ENCODE measurements around the gene ERVK3-1. TPM values are rescaled to one million over a fixed set of nuclear protein-coding genes. Genes with fewer than 3 reads are reported as not detected.

The ERVK3-1 gene
- total RNA-seq, 4 donors from 2014 or later: 32.9 to 53.0 (median 38.0) TPM

DNA sequence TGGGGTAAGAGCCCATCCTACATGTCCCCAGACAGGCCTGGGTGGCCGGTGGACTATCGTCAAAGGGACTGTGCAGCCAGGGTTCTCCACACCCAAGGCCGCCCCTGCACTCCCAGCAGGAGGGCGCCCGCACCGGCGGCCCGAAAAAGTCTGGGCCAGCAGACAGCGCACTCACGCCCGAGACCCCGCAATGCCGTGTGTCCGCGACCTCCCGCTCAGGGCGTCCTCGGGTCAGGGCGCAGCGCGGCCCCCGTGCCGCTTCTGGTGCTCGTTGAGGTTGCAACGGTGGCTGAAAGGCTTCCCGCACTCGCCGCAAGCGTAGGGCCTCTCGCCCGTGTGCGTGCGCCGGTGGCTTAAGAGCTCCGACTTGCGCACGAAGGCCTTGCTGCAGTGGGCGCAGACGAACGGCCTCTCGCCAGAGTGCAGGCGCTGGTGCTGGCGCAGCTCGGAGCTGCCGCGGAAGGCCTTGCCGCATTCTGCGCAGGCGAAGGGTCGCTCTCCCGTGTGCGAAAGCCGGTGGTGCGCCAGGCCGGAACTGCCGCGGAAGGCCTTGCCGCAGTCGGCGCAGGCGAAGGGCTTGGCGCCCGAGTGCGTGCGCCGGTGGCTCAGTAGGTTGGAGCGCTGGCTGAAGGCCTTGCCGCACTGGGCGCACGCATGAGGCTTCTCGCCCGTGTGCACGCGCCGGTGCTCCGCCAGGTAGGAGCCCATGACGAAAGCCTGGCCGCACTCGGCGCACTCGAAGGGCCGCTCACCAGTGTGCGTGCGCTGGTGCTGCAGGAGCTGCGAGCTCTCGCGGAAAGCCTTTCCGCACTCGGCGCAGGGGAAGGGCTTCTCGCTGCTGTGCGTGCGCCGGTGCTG, 51.0 kb downstream of the ERVK3-1 start:
- Histone ChIP-seq H3K9me3 (no peaks in the 10 kb centered on the region), H3K4me3 (peak overlapping the region; percentile 29 to 43 (median 38)), H3K27ac (replicated peaks in 1 of 4) (no peak overlapping the region), H3K27me3 (peaks cover 0 to 67% (median 28%) of the 10 kb centered on the region in 4 donors), H3K36me3 (peaks cover 0 to 3% (median 0%) of the 10 kb centered on the region in 4 donors), H3K4me1 (peaks cover 14 to 27% (median 19%) of the 10 kb centered on the region in 4 donors)
- WGBS: 54% methylated on average over 7 of the region's 94 CpGs
- TF ChIP-seq POLR2AphosphoS5 (IDR thresholded peaks at IDR 0.05): peak in 1 of 2 donors; percentile 10
- TF ChIP-seq POLR2A (IDR thresholded peaks at IDR 0.05; ENCODE audit: low read depth): no peak
- no peak for DNase-seq (ENCODE audit: extremely low spot score)
- intact Hi-C loops (cut with DNase I): no loop called here

DNA sequence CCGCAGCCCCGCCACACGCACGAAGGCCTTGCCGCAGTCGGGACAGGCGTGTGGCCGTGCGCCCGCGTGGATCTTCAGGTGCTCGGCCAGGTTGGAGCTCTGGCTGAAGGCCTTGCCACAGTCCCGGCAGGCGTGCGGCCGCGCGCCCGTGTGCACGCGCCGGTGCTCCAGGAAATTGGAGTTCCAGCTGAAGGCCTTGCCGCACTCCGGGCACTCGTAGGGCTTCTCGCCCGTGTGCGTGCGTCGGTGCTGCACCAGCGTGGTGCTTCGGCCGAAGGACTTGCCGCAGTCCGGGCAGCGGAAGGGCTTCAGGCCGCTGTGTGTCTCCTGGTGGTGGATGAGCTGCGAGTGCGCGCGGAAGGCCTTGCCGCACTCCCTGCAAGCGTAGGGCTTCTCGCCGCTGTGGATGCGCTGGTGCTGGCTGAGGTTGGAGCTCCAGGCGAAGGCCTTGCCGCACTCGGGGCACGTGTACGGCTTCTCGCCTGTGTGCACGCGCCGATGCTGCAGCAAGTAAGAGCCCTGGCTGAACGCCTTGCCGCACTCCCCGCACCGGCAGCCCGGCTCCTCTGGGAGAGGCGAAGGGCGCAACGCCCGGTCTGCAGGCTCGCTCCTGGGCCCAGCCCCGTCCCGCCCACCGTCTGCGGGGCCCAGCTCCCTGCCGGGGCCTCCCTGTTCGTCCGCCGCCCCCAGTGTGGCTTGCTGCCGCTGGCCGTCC, 51.7 kb downstream of the ERVK3-1 start:
- H3K27ac ChIP-seq (replicated peaks in 1 of 4): no peak overlapping the region
- H3K4me3 ChIP-seq: peak overlapping the region; percentile 29 to 43 (median 38)
- no peak for TF ChIP-seq EP300 (IDR thresholded peaks at IDR 0.05)
- no peak for TF ChIP-seq POLR2AphosphoS5 (IDR thresholded peaks at IDR 0.05)
- TF ChIP-seq POLR2A (IDR thresholded peaks at IDR 0.05; ENCODE audit: low read depth): no peak
- TF ChIP-seq, protein P1, sequence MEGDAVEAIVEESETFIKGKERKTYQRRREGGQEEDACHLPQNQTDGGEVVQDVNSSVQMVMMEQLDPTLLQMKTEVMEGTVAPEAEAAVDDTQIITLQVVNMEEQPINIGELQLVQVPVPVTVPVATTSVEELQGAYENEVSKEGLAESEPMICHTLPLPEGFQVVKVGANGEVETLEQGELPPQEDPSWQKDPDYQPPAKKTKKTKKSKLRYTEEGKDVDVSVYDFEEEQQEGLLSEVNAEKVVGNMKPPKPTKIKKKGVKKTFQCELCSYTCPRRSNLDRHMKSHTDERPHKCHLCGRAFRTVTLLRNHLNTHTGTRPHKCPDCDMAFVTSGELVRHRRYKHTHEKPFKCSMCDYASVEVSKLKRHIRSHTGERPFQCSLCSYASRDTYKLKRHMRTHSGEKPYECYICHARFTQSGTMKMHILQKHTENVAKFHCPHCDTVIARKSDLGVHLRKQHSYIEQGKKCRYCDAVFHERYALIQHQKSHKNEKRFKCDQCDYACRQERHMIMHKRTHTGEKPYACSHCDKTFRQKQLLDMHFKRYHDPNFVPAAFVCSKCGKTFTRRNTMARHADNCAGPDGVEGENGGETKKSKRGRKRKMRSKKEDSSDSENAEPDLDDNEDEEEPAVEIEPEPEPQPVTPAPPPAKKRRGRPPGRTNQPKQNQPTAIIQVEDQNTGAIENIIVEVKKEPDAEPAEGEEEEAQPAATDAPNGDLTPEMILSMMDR (IDR thresholded peaks at IDR 0.05): no peak
- 45% methylated on average over 36 of the region's 75 CpGs for WGBS
- H3K36me3 ChIP-seq: peaks cover 0 to 3% (median 0%) of the 10 kb centered on the region in 4 donors
- peaks cover 0 to 60% (median 26%) of the 10 kb centered on the region in 4 donors for H3K27me3 ChIP-seq
- intact Hi-C loops (cut with DNase I): no loop called here
- no peaks in the 10 kb centered on the region for H3K9me3 ChIP-seq
- peaks cover 22 to 35% (median 26%) of the 10 kb centered on the region in 4 donors for H3K4me1 ChIP-seq
- no peak for DNase-seq (ENCODE audit: extremely low spot score)

DNA sequence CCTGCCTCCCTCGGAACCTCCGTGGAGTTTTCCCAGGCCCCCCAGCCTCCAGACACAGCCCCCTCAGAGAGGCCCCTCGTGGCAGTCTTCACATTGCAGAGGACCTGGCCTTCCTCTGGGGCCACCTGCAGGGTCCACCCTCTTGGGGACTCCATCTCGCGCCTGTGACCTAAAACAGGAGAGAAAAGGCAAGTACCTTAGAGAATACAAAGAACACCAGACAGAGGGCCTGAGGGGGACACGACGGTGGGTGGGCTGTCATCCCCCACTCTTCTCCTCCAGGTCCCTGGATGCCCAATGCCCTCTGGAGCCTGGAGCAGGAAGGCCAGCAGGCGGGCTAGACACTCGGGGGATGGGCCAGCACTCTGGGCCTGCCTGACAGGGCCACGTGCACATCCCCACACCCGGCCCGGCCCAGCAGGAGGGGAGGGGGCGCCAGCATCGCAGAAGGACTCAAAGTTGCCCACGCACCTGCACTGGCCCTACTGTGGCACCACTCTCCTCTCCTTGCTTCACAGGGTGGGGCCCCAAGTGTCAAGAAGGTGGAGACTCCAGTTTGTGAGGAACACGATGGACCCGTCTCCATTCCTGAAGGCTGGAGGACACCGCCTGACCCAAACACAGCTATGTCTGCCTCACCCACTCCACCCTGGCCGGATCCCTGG, 52.4 kb downstream of the ERVK3-1 start:
- TF ChIP-seq, protein P1 (IDR thresholded peaks at IDR 0.05): no peak
- no peak for TF ChIP-seq EP300 (IDR thresholded peaks at IDR 0.05)
- TF ChIP-seq POLR2A (IDR thresholded peaks at IDR 0.05; ENCODE audit: low read depth): no peak
- no peak for TF ChIP-seq POLR2AphosphoS5 (IDR thresholded peaks at IDR 0.05)
- 78% methylated on average over 7 of the region's 19 CpGs for WGBS
- Histone ChIP-seq H3K9me3 (no peaks in the 10 kb centered on the region), H3K4me3 (no peak overlapping the region), H3K36me3 (peaks cover 0 to 3% (median 0%) of the 10 kb centered on the region in 4 donors), H3K27ac (replicated peaks in 1 of 4) (no peak overlapping the region), H3K4me1 (peaks cover 23 to 35% (median 28%) of the 10 kb centered on the region in 4 donors), H3K27me3 (peaks cover 0 to 53% (median 22%) of the 10 kb centered on the region in 4 donors)
- no peak for DNase-seq (ENCODE audit: extremely low spot score)
- intact Hi-C loops (cut with DNase I): no loop called here

DNA sequence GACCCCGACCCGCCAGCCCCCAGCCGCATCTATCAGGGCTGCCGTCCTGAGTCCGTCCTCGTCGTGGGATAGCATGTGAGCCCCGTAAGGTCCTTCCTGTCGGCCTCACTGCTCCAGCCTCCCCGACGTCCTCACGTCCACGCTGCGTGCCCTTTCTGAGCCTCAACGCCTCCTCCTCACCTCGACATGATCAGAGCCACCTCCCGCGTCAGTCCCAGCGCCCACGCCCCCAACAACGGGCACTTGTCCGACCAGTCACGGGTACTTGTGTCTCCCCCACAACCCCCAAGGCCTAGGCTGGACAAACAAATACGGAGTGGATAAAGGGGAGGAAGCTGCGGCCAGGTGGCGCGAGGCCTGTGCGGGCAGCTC, 56.7 kb downstream of the ERVK3-1 start:
- intact Hi-C loops (cut with DNase I): no loop called here
- WGBS: 2% methylated on average over 25 of the region's 28 CpGs
- peak overlapping the region; percentile 85 to 96 (median 94) for H3K27ac ChIP-seq (replicated peaks in 1 of 4)

More for the DNA sequence above, 56.7 kb downstream of the ERVK3-1 start:
- H3K9me3 ChIP-seq: no peaks in the 10 kb centered on the region
- peak overlapping the region; percentile 70 to 83 (median 80) for H3K4me3 ChIP-seq
- peaks cover 0 to 7% (median 3%) of the 10 kb centered on the region in 4 donors for H3K36me3 ChIP-seq
- TF ChIP-seq, protein P1 (IDR thresholded peaks at IDR 0.05): no peak
- TF ChIP-seq POLR2AphosphoS5 (IDR thresholded peaks at IDR 0.05) (no peak), EP300 (IDR thresholded peaks at IDR 0.05) (no peak), POLR2A (IDR thresholded peaks at IDR 0.05; ENCODE audit: low read depth) (no peak)
- H3K4me1 ChIP-seq: peaks cover 11 to 28% (median 18%) of the 10 kb centered on the region in 4 donors
- peaks cover 0 to 18% (median 0%) of the 10 kb centered on the region in 4 donors for H3K27me3 ChIP-seq
- DNase-seq (ENCODE audit: extremely low spot score): no peak

Data from esophagus muscularis mucosa (tissue), 4 donors.